Astrocyte (in vitro differentiated cells and primary cell): ENCODE measurements around the gene OVCA2. TPM values are rescaled to one million over a fixed set of nuclear protein-coding genes. Genes with fewer than 3 reads are reported as not detected.

ENCODE experiments used
- DNase-seq: peaks from one replicate; pipeline ENCODE4 v3.0.0-alpha.2; 2010; ENCODE audit warnings: low read depth
- FAIRE-seq: peaks from 2 replicates; lab custom pipeline; 2011; peaks lifted over from hg19 to GRCh38; lab: Jason Lieb, UNC
- H2AFZ ChIP-seq: 2 replicates; pipeline ENCODE4 v1.6.0; 2012; ENCODE audit warnings: low read depth, low read length, inconsistent platforms
- H3K27ac ChIP-seq: 2 replicates; pipeline ENCODE4 v1.5.1; 2011; ENCODE audit warnings: low read depth, low read length, inconsistent platforms
- H3K27me3 ChIP-seq: 2 replicates; pipeline ENCODE4 v1.6.0; 2011; ENCODE audit warnings: low read length, inconsistent platforms; ENCODE audit not compliant: insufficient read depth
- H3K36me3 ChIP-seq: 2 replicates; pipeline ENCODE4 v1.5.1; 2011; ENCODE audit warnings: low read length, inconsistent platforms; ENCODE audit not compliant: insufficient read depth
- H3K4me1 ChIP-seq: 2 replicates; pipeline ENCODE4 v1.5.1; 2011; ENCODE audit warnings: low read length, inconsistent platforms; ENCODE audit not compliant: insufficient read depth
- H3K4me2 ChIP-seq: 2 replicates; pipeline ENCODE4 v1.6.0; 2012; ENCODE audit warnings: low read length, inconsistent platforms
- H3K4me3 ChIP-seq: 2 replicates; pipeline ENCODE4 v1.5.1; 2011; ENCODE audit warnings: low read depth, mild to moderate bottlenecking, low read length, inconsistent platforms; ENCODE audit not compliant: insufficient read depth
- H3K79me2 ChIP-seq: 2 replicates; pipeline ENCODE4 v1.6.0; 2012; ENCODE audit warnings: mild to moderate bottlenecking, low read length, inconsistent platforms; ENCODE audit not compliant: insufficient read depth
- H3K9ac ChIP-seq: 2 replicates; pipeline ENCODE4 v1.6.0; 2012; ENCODE audit warnings: mild to moderate bottlenecking, low read length, inconsistent platforms
- H3K9me3 ChIP-seq: 2 replicates; pipeline ENCODE4 v1.5.1; 2012; ENCODE audit warnings: low read depth, mild to moderate bottlenecking, low read length, inconsistent platforms; ENCODE audit not compliant: insufficient read depth
- H4K20me1 ChIP-seq: 2 replicates; pipeline ENCODE4 v1.6.0; 2012; ENCODE audit warnings: low read length, inconsistent platforms; ENCODE audit not compliant: insufficient read depth
- H3K27ac Mint-ChIP-seq: one replicate; pipeline ENCODE4 v1.8.0; 2021; ENCODE audit warnings: mild to moderate bottlenecking, mixed read lengths; ENCODE audit not compliant: unreplicated experiment
- H3K27me3 Mint-ChIP-seq: one replicate; pipeline ENCODE4 v1.8.0; 2021; ENCODE audit warnings: low read depth, mixed read lengths; ENCODE audit not compliant: unreplicated experiment
- H3K36me3 Mint-ChIP-seq: one replicate; pipeline ENCODE4 v1.8.0; 2021; ENCODE audit warnings: low read depth, mixed read lengths; ENCODE audit not compliant: unreplicated experiment
- H3K4me1 Mint-ChIP-seq: one replicate; pipeline ENCODE4 v1.8.0; 2021; ENCODE audit warnings: low read depth, mixed read lengths; ENCODE audit not compliant: unreplicated experiment
- H3K4me3 Mint-ChIP-seq: one replicate; pipeline ENCODE4 v1.8.0; 2021; ENCODE audit warnings: mild to moderate bottlenecking, moderate library complexity, mixed read lengths; ENCODE audit not compliant: unreplicated experiment
- H3K9me3 Mint-ChIP-seq: one replicate; pipeline ENCODE4 v1.8.0; 2021; ENCODE audit warnings: mild to moderate bottlenecking, mixed read lengths; ENCODE audit not compliant: unreplicated experiment
- CTCF ChIP-seq: IDR thresholded peaks from 2 replicates; pipeline ENCODE4 v1.5.1; 2011; ENCODE audit warnings: low read depth, mild to moderate bottlenecking, inconsistent platforms, low read length, moderate library complexity; ENCODE audit not compliant: insufficient read depth
- EZH2 ChIP-seq: IDR thresholded peaks from 2 replicates; pipeline ENCODE4 v1.6.1; 2012; ENCODE audit warnings: mild to moderate bottlenecking, low read length, inconsistent platforms; ENCODE audit not compliant: insufficient read depth
- total RNA-seq: library from RNA; stranded (reverse); gene quantifications from 2 replicates; pipeline ENCODE4 v1.2.1, GENCODE V29; 2021

OVCA2 gene
- total RNA-seq, 1 donor from 2014 or later = 36.8 TPM

GRCh38 chr17:2013994-2014317 is 27.9 kb upstream of the OVCA2 start:
- FAIRE-seq = no peak
- H3K36me3 Mint-ChIP-seq = peaks cover 2% of the 10 kb centered on the region

GRCh38 chr17:2015314-2015713 is 26.5 kb upstream of the OVCA2 start:
- no peak for DNase-seq
- peaks cover 11% of the 10 kb centered on the region for H3K4me1 ChIP-seq
- no peak overlapping the region for H2AFZ ChIP-seq
- FAIRE-seq = no peak
- TF ChIP-seq CTCF (no peak), EZH2 (no peak)
- Mint-ChIP-seq H3K4me3 (no peak overlapping the region), H3K9me3 (peaks cover 8% of the 10 kb centered on the region), H3K4me1 (peaks cover 9% of the 10 kb centered on the region), H3K27ac (no peak overlapping the region), H3K36me3 (peaks cover 2% of the 10 kb centered on the region), H3K27me3 (peaks cover 61% of the 10 kb centered on the region)
- H3K79me2 ChIP-seq = no peaks in the 10 kb centered on the region
- peaks cover 32% of the 10 kb centered on the region for H3K27me3 ChIP-seq
- no peak overlapping the region for H3K9ac ChIP-seq
- no peaks in the 10 kb centered on the region for H4K20me1 ChIP-seq
- no peak overlapping the region for H3K4me2 ChIP-seq
- H3K9me3 ChIP-seq = no peaks in the 10 kb centered on the region
- H3K36me3 ChIP-seq = no peaks in the 10 kb centered on the region
- no peak overlapping the region for H3K4me3 ChIP-seq
- H3K27ac ChIP-seq = no peak overlapping the region

More at GRCh38 chr17:2013994-2014317, 27.9 kb upstream of the OVCA2 start:
- Histone ChIP-seq H3K36me3 (no peaks in the 10 kb centered on the region), H2AFZ (no peak overlapping the region), H3K4me1 (peaks cover 11% of the 10 kb centered on the region), H3K4me3 (no peak overlapping the region), H3K9me3 (no peaks in the 10 kb centered on the region), H3K9ac (no peak overlapping the region), H3K79me2 (no peaks in the 10 kb centered on the region), H3K27ac (no peak overlapping the region), H3K27me3 (peaks cover 20% of the 10 kb centered on the region), H4K20me1 (no peaks in the 10 kb centered on the region), H3K4me2 (no peak overlapping the region)
- Mint-ChIP-seq H3K27me3 (peaks cover 47% of the 10 kb centered on the region), H3K4me3 (no peak overlapping the region), H3K9me3 (peaks cover 8% of the 10 kb centered on the region), H3K27ac (no peak overlapping the region), H3K4me1 (peaks cover 9% of the 10 kb centered on the region)
- no peak for DNase-seq
- TF ChIP-seq CTCF = no peak

- peaks cover 2% of the 10 kb centered on the region for H3K36me3 Mint-ChIP-seq
- H3K9me3 Mint-ChIP-seq = peaks cover 8% of the 10 kb centered on the region
- no peak overlapping the region for H3K4me3 ChIP-seq
- H3K4me1 Mint-ChIP-seq = peaks cover 6% of the 10 kb centered on the region
- H3K79me2 ChIP-seq = no peaks in the 10 kb centered on the region
- no peak overlapping the region for H3K27ac Mint-ChIP-seq
- peaks cover 71% of the 10 kb centered on the region for H3K27me3 Mint-ChIP-seq
- no peak for FAIRE-seq
- TF ChIP-seq CTCF (no peak), EZH2 (no peak)
- no peak overlapping the region for H2AFZ ChIP-seq
- H3K27me3 ChIP-seq = peaks cover 40% of the 10 kb centered on the region
- no peaks in the 10 kb centered on the region for H3K9me3 ChIP-seq
- H3K4me1 ChIP-seq = peaks cover 8% of the 10 kb centered on the region
- no peak overlapping the region for H3K9ac ChIP-seq
- no peaks in the 10 kb centered on the region for H3K36me3 ChIP-seq
- H3K4me2 ChIP-seq = no peak overlapping the region
- H3K4me3 Mint-ChIP-seq = no peak overlapping the region
- no peak overlapping the region for H3K27ac ChIP-seq
- no peak for DNase-seq
- H4K20me1 ChIP-seq = no peaks in the 10 kb centered on the region
Observed at GRCh38 chr17:2016494-2016893, 25.3 kb upstream of the OVCA2 start.
